H9 (cell line): Measurements from ENCODE around the gene RAB35. TPM values are rescaled to one million over a fixed set of nuclear protein-coding genes. Genes with fewer than 3 reads are reported as not detected.

ENCODE experiments used
- DNase-seq: peaks from one replicate; pipeline ENCODE4 v3.0.0-alpha.2; 2017
- H2AFZ ChIP-seq: one replicate; pipeline ENCODE4 v1.6.1; 2013; ENCODE audit warnings: mild to moderate bottlenecking, low read length, control low read depth, moderate library complexity
- H2AK5ac ChIP-seq: 2 replicates; pipeline ENCODE4 v1.6.1; 2013; ENCODE audit warnings: low read length, control low read depth, mixed read lengths; ENCODE audit not compliant: insufficient read length
- H2BK120ac ChIP-seq: one replicate; pipeline ENCODE4 v1.6.1; 2013; ENCODE audit warnings: low read depth, mild to moderate bottlenecking, low read length, control low read depth, inconsistent platforms; ENCODE audit not compliant: poor library complexity, severe bottlenecking
- H2BK12ac ChIP-seq: 2 replicates; pipeline ENCODE4 v1.6.1; 2013; ENCODE audit warnings: low read length, control low read depth, mixed read lengths, low read depth; ENCODE audit not compliant: insufficient read length
- H2BK15ac ChIP-seq: 2 replicates; pipeline ENCODE4 v1.6.1; 2013; ENCODE audit warnings: low read depth, low read length, control low read depth
- H2BK20ac ChIP-seq: one replicate; pipeline ENCODE4 v1.6.1; 2013; ENCODE audit warnings: low read depth, mild to moderate bottlenecking, low read length, control low read depth, inconsistent platforms; ENCODE audit not compliant: poor library complexity, severe bottlenecking
- H2BK5ac ChIP-seq: 2 replicates; pipeline ENCODE4 v1.6.1; 2013; ENCODE audit warnings: low read length, control low read depth, mixed read lengths; ENCODE audit not compliant: insufficient read length
- H3K14ac ChIP-seq: 2 replicates; pipeline ENCODE4 v1.6.1; 2013; ENCODE audit warnings: low read length, control low read depth; ENCODE audit not compliant: insufficient read depth
- H3K18ac ChIP-seq: 2 replicates; pipeline ENCODE4 v1.6.1; 2013; ENCODE audit warnings: low read depth, mild to moderate bottlenecking, mixed read lengths, low read length, control low read depth; ENCODE audit not compliant: insufficient read length
- H3K23ac ChIP-seq: 2 replicates; pipeline ENCODE4 v1.6.1; 2013; ENCODE audit warnings: low read length, control low read depth, mixed read lengths, low read depth; ENCODE audit not compliant: insufficient read length
- H3K23me2 ChIP-seq: 2 replicates; pipeline ENCODE4 v1.6.1; 2013; ENCODE audit warnings: low read depth, mild to moderate bottlenecking, mixed read lengths, low read length, control low read depth; ENCODE audit not compliant: insufficient read length, poor library complexity, severe bottlenecking
- H3K27ac ChIP-seq: 2 replicates; pipeline ENCODE4 v1.5.1; 2013; ENCODE audit warnings: low read length, control low read depth, mixed read lengths, low read depth; ENCODE audit not compliant: insufficient read length
- H3K27me3 ChIP-seq: 2 replicates; pipeline ENCODE4 v1.6.1; 2013; ENCODE audit warnings: low read length, control low read depth, inconsistent platforms; ENCODE audit not compliant: insufficient read depth
- H3K4ac ChIP-seq: 2 replicates; pipeline ENCODE4 v1.6.1; 2013; ENCODE audit warnings: low read depth, mild to moderate bottlenecking, control low read depth, inconsistent platforms, low read length, moderate library complexity
- H3K4me1 ChIP-seq: 2 replicates; pipeline ENCODE4 v1.6.1; 2013; ENCODE audit warnings: low read length, control low read depth, inconsistent platforms; ENCODE audit not compliant: insufficient read depth
- H3K4me2 ChIP-seq: 2 replicates; pipeline ENCODE4 v1.6.1; 2013; ENCODE audit warnings: low read length, control low read depth, mixed read lengths; ENCODE audit not compliant: insufficient read length, insufficient read depth
- H3K56ac ChIP-seq: 2 replicates; pipeline ENCODE4 v1.6.1; 2013; ENCODE audit warnings: low read depth, mild to moderate bottlenecking, mixed read lengths, low read length, control low read depth; ENCODE audit not compliant: insufficient read length
- H3K79me1 ChIP-seq: 2 replicates; pipeline ENCODE4 v1.6.1; 2013; ENCODE audit warnings: low read depth, mild to moderate bottlenecking, moderate library complexity, low read length, control low read depth, inconsistent platforms; ENCODE audit not compliant: insufficient read depth, poor library complexity, severe bottlenecking
- H3K79me2 ChIP-seq: 2 replicates; pipeline ENCODE4 v1.6.1; 2013; ENCODE audit warnings: low read length, control low read depth, inconsistent platforms; ENCODE audit not compliant: insufficient read depth
- H3K9ac ChIP-seq: 2 replicates; pipeline ENCODE4 v1.6.1; 2013; ENCODE audit warnings: low read length, control low read depth, mixed read lengths; ENCODE audit not compliant: insufficient read length; ENCODE audit errors: extremely low read depth
- H3K9me3 ChIP-seq: one replicate; pipeline ENCODE4 v1.6.1; 2013; ENCODE audit warnings: low read depth, low read length, inconsistent platforms; ENCODE audit not compliant: control insufficient read depth
- H3T11ph ChIP-seq: one replicate; pipeline ENCODE4 v1.6.1; 2013; ENCODE audit warnings: mild to moderate bottlenecking, low read length, control low read depth, inconsistent platforms
- H4K20me1 ChIP-seq: one replicate; pipeline ENCODE4 v1.6.1; 2013; ENCODE audit not compliant: control insufficient read depth, insufficient read length, insufficient read depth
- H4K5ac ChIP-seq: 2 replicates; pipeline ENCODE4 v1.6.1; 2013; ENCODE audit warnings: low read depth, mild to moderate bottlenecking, mixed read lengths, low read length, control low read depth; ENCODE audit not compliant: insufficient read length
- H4K8ac ChIP-seq: replicated peaks from 2 replicates; pipeline ENCODE4 v1.6.1; 2013; ENCODE audit warnings: low read length, control low read depth, mixed read lengths, low read depth; ENCODE audit not compliant: insufficient read length
- H4K91ac ChIP-seq: 2 replicates; pipeline ENCODE4 v1.6.1; 2013; ENCODE audit warnings: low read depth, mild to moderate bottlenecking, moderate library complexity, mixed read lengths, low read length, control low read depth; ENCODE audit not compliant: insufficient read length
- H3K27ac Mint-ChIP-seq, 3 experiments: 2 replicates in 2 of 3; 3 replicates in 1 of 3; pipeline ENCODE4 v1.8.0; 2020 to 2021; ENCODE audit warnings: mixed read lengths in 3 of 3, mild to moderate bottlenecking in 1 of 3, moderate library complexity in 1 of 3
- H3K27me3 Mint-ChIP-seq: 2 replicates; pipeline ENCODE4 v1.8.0; 2021; ENCODE audit warnings: low read depth, mild to moderate bottlenecking, moderate library complexity, mixed read lengths
- H3K36me3 Mint-ChIP-seq, 3 experiments: 2 replicates in 2 of 3; 3 replicates in 1 of 3; pipeline ENCODE4 v1.8.0; 2020 to 2021; ENCODE audit warnings: low read depth in 3 of 3, mixed read lengths in 3 of 3; ENCODE audit not compliant: insufficient read depth in 1 of 3
- H3K4me1 Mint-ChIP-seq, 2 experiments: 2 replicates each; pipeline ENCODE4 v1.8.0; 2020; ENCODE audit warnings: mixed read lengths in 2 of 2
- H3K4me3 Mint-ChIP-seq, 2 experiments: 2 replicates in 1 of 2; 3 replicates in 1 of 2; pipeline ENCODE4 v1.8.0; 2020 to 2021; ENCODE audit warnings: mild to moderate bottlenecking in 2 of 2, mixed read lengths in 2 of 2, moderate library complexity in 1 of 2
- H3K9me3 Mint-ChIP-seq, 2 experiments: 2 replicates in 1 of 2; 3 replicates in 1 of 2; pipeline ENCODE4 v1.8.0; 2020; ENCODE audit warnings: mild to moderate bottlenecking in 2 of 2, mixed read lengths in 2 of 2, moderate library complexity in 1 of 2
- WGBS: extraction: QIAGEN DNeasy Blood & Tissue Kit; methylation state at CpG from one replicate; pipeline ENCODE4 v1.1.7; 2013; ENCODE audit warnings: missing lambda C conversion rate, low lambda C conversion rate, mixed read lengths; ENCODE audit not compliant: insufficient read length; ENCODE audit errors: extremely low coverage; 5-methylcytosine and 5-hydroxymethylcytosine counted together
- total RNA-seq: library from RNA; stranded (reverse); gene quantifications from 2 replicates; pipeline ENCODE4 v1.2.1, GENCODE V29; 2021
- TF ChIP-seq, protein P1 (sequence below): fragments of 200-600 bp; sonication (generic); conservative IDR thresholded peaks from 3 replicates; pipeline ENCODE4 v1.8.0; 2021; ENCODE audit warnings: antibody characterized with exemption, mild to moderate bottlenecking

The RAB35 gene
- total RNA-seq, 1 experiment from 2014 or later, result 60.0 TPM

DNA sequence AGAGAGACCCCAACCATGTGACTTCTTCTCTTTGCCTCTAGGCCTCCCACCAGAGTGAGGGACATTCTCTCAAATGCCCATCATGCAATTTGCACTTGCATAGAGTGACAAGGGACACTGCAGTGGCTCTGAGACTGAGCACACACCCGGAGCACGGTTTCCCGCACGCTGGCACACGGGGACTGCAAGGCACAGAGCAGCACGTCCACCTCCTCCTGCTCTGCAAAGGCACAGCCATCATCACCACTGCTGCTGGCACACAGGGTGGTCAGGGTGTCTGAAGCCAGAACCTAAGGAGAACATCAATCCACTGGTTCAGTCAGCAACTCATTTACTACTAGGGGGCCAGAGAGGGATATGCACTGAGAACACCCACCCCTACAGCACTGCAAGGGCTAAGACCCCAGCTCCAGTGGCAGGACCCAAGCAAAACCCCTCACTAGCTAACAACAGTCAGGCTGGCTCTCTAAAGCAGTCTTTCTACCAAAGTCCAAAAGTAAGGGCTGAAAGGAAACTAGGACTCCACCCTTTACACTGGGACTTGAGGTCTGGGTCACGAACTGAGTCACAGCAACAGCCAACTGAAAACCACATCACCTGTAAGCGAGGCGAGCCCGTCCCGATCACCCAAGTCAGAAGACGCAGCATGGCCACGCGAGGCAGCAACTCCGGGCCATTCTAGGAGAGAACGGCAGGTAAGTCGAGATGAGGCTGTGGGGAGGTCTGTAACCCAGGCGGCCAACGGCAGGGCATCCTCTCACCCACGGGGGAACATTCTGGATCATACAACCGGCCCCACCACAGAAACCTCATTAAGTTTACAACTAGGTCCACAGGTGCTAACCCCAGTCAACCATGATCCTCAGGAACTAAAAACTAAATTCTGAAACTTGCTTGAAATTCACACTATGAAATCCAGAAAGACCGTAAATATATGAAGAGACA, 40.0 kb upstream of the RAB35 start:
- Histone ChIP-seq H4K91ac (no peak overlapping the region), H3K27me3 (no peaks in the 10 kb centered on the region), H3K23ac (no peak overlapping the region), H3K18ac (no peak overlapping the region), H3K9ac (no peak overlapping the region), H4K8ac (no peak overlapping the region), H3K9me3 (no peaks in the 10 kb centered on the region), H2BK120ac (no peak overlapping the region), H2AFZ (no peak overlapping the region), H3K4ac (no peak overlapping the region), H3K4me1 (no peaks in the 10 kb centered on the region), H3K79me1 (no peaks in the 10 kb centered on the region), H4K5ac (no peak overlapping the region), H3T11ph (no peak overlapping the region), H2BK5ac (no peak overlapping the region), H2BK12ac (no peak overlapping the region), H2BK15ac (no peak overlapping the region), H3K27ac (no peak overlapping the region), H4K20me1 (peaks cover 2% of the 10 kb centered on the region), H3K79me2 (no peaks in the 10 kb centered on the region), H2BK20ac (no peak overlapping the region), H3K14ac (no peak overlapping the region), H3K23me2 (no peaks in the 10 kb centered on the region), H2AK5ac (no peak overlapping the region), H3K4me2 (no peak overlapping the region), H3K56ac (no peak overlapping the region)
- Mint-ChIP-seq H3K36me3 (peaks cover 66 to 95% (median 89%) of the 10 kb centered on the region in 3 experiments), H3K4me3 (no peak overlapping the region), H3K27me3 (no peaks in the 10 kb centered on the region), H3K9me3 (no peaks in the 10 kb centered on the region), H3K4me1 (no peaks in the 10 kb centered on the region), H3K27ac (0 out of 7 replicates have a peak overlapping the region, but pooled peaks of 1 of the 3 experiments have one; percentile 35)
- TF ChIP-seq, protein P1, sequence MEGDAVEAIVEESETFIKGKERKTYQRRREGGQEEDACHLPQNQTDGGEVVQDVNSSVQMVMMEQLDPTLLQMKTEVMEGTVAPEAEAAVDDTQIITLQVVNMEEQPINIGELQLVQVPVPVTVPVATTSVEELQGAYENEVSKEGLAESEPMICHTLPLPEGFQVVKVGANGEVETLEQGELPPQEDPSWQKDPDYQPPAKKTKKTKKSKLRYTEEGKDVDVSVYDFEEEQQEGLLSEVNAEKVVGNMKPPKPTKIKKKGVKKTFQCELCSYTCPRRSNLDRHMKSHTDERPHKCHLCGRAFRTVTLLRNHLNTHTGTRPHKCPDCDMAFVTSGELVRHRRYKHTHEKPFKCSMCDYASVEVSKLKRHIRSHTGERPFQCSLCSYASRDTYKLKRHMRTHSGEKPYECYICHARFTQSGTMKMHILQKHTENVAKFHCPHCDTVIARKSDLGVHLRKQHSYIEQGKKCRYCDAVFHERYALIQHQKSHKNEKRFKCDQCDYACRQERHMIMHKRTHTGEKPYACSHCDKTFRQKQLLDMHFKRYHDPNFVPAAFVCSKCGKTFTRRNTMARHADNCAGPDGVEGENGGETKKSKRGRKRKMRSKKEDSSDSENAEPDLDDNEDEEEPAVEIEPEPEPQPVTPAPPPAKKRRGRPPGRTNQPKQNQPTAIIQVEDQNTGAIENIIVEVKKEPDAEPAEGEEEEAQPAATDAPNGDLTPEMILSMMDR, result no peak
- WGBS, result no CpG with 5 or more reads among the region's 22 CpGs
- DNase-seq, result no peak
